SK-N-SH (cell line): ENCODE measurements around the gene DERA. TPM values are rescaled to one million over a fixed set of nuclear protein-coding genes. Genes with fewer than 3 reads are reported as not detected.
"Not testable (repeated sequence)": the region's sequence is repeated elsewhere in the genome, so short reads cannot be mapped to it uniquely, and the experiment has no call there.

Experiments used
- CTCF ChIA-PET: fragments of 300-600, 350-600 bp; formaldehyde crosslinking; extraction: SDS; loops from one replicate; lab custom pipeline; 2021; lab: Yijun Ruan, JAX
- POLR2A ChIA-PET: fragments of 350-600 bp; sonication (Branson Sonifier 250); formaldehyde crosslinking; extraction: SDS; loops from one replicate; lab custom pipeline; 2020; ENCODE audit warnings: antibody characterized with exemption, inconsistent platforms; lab: Yijun Ruan, JAX
- DNase-seq: peaks from one replicate; pipeline ENCODE4 v3.0.0; 2012
- H2AFZ ChIP-seq: fragments of 200-600 bp; sonication (generic); 2 replicates; pipeline ENCODE4 v1.8.1; 2016; ENCODE audit warnings: antibody characterized with exemption, mild to moderate bottlenecking, low read depth
- H3F3A ChIP-seq: fragments of 200-600 bp; sonication (generic); replicated peaks from 2 replicates; pipeline ENCODE3; 2016; ENCODE audit warnings: antibody characterized with exemption, mild to moderate bottlenecking; ENCODE audit not compliant: insufficient read depth
- H3K27ac ChIP-seq, 2 experiments: fragments of 200-500 bp in 1 of 2; fragments of 200-600 bp in 1 of 2; sonication (Bioruptor generic) in 1 of 2; sonication (generic), shearing (Covaris generic) in 1 of 2; 2 replicates each; pipeline versions ENCODE4 v1.5.1 to v1.6.1; 2014 to 2016; ENCODE audit warnings: low read depth in 2 of 2, inconsistent platforms in 1 of 2, low read length in 1 of 2, mild to moderate bottlenecking in 1 of 2, mixed read lengths in 1 of 2
- H3K27me3 ChIP-seq: fragments of 200-600 bp; sonication (generic), shearing (Covaris generic); 2 replicates; pipeline ENCODE4 v1.6.1; 2016; ENCODE audit warnings: mixed run types; ENCODE audit not compliant: insufficient read depth
- H3K36me3 ChIP-seq, 2 experiments: fragments of 200-500 bp in 1 of 2; fragments of 200-600 bp in 1 of 2; sonication (Bioruptor generic) in 1 of 2; sonication (generic) in 1 of 2; replicated peaks in 1 of 2; 2 replicates each; pipeline versions ENCODE3 to v1.5.1; 2014 to 2016; ENCODE audit warnings: low read length in 1 of 2, mild to moderate bottlenecking in 1 of 2; ENCODE audit not compliant: insufficient read depth in 2 of 2, control insufficient read depth in 1 of 2
- H3K4me1 ChIP-seq, 2 experiments: fragments of 200-500 bp in 1 of 2; fragments of 200-600 bp in 1 of 2; sonication (Bioruptor generic) in 1 of 2; sonication (generic), shearing (Covaris generic) in 1 of 2; 2 replicates each; pipeline versions ENCODE4 v1.5.1 to v1.6.1; 2014 to 2016; ENCODE audit warnings: low read depth in 1 of 2, low read length in 1 of 2, mixed run types in 1 of 2; ENCODE audit not compliant: insufficient read depth in 2 of 2, control insufficient read depth in 1 of 2
- H3K4me2 ChIP-seq: fragments of 200-600 bp; sonication (generic), shearing (Covaris generic); 2 replicates; pipeline ENCODE4 v1.6.1; 2017; ENCODE audit warnings: mixed run types
- H3K4me3 ChIP-seq, 2 experiments: fragments of 200-500 bp in 1 of 2; fragments of 200-600 bp in 1 of 2; sonication (Bioruptor generic) in 1 of 2; sonication (generic), shearing (Covaris generic) in 1 of 2; 2 replicates each; pipeline versions ENCODE4 v1.5.1 to v1.8.1; 2014 to 2016; ENCODE audit warnings: low read depth in 2 of 2, inconsistent platforms in 1 of 2, low read length in 1 of 2, mild to moderate bottlenecking in 1 of 2, mixed read lengths in 1 of 2, moderate library complexity in 1 of 2
- H3K79me2 ChIP-seq: fragments of 200-600 bp; sonication (generic); 2 replicates; pipeline ENCODE4 v1.8.1; 2017; ENCODE audit warnings: mild to moderate bottlenecking; ENCODE audit not compliant: insufficient read depth
- H3K9ac ChIP-seq: fragments of 200-600 bp; sonication (generic); 2 replicates; pipeline ENCODE4 v1.6.1; 2017; ENCODE audit warnings: mixed run types
- H3K9me2 ChIP-seq: fragments of 200-600 bp; sonication (generic); 2 replicates; pipeline ENCODE4 v1.6.1; 2017; ENCODE audit warnings: mixed run types
- H3K9me3 ChIP-seq: fragments of 200-600 bp; sonication (generic); 2 replicates; pipeline ENCODE4 v1.6.1; 2017; ENCODE audit warnings: mixed run types, mild to moderate bottlenecking, moderate library complexity
- H4K20me1 ChIP-seq: fragments of 200-600 bp; sonication (generic); 2 replicates; pipeline ENCODE4 v1.6.1; 2017; ENCODE audit warnings: mild to moderate bottlenecking, mixed run types; ENCODE audit not compliant: insufficient read depth
- CHD2 ChIP-seq: fragments of 150-350 bp; IDR thresholded peaks from 2 replicates; pipeline ENCODE4 v1.6.1; 2018; ENCODE audit warnings: low read length; ENCODE audit not compliant: partially characterized antibody
- ELF1 ChIP-seq: IDR thresholded peaks from 2 replicates; pipeline ENCODE4 v1.4.0; 2012
- EP300 ChIP-seq, 2 experiments: IDR thresholded peaks; 2 replicates each; pipeline versions ENCODE4 v1.4.0 to v1.6.1; 2012; ENCODE audit warnings: borderline replicate concordance in 1 of 2, low read depth in 1 of 2, low read length in 1 of 2
- FOXM1 ChIP-seq: IDR thresholded peaks from 2 replicates; pipeline ENCODE4 v1.4.0; 2012; ENCODE audit warnings: low read depth, mild to moderate bottlenecking
- GABPA ChIP-seq: IDR thresholded peaks from 2 replicates; pipeline ENCODE4 v1.4.0; 2012; ENCODE audit warnings: low read depth, mild to moderate bottlenecking
- GATA2 ChIP-seq: sonication (generic); formaldehyde crosslinking; IDR thresholded peaks from 2 replicates; pipeline ENCODE4 v1.5.0; 2020; ENCODE audit warnings: mild to moderate bottlenecking, missing genetic modification reagents
- MXI1 ChIP-seq: IDR thresholded peaks from 2 replicates; pipeline ENCODE4 v1.6.1; 2012; ENCODE audit warnings: mild to moderate bottlenecking, low read depth, low read length, improper control_type of control experiment
- RFX5 ChIP-seq: IDR thresholded peaks from 2 replicates; pipeline ENCODE4 v1.6.1; 2012; ENCODE audit warnings: mild to moderate bottlenecking, improper control_type of control experiment, low read length
- TCF12 ChIP-seq: IDR thresholded peaks from 2 replicates; pipeline ENCODE4 v1.4.0; 2012
- WGBS: methylation state at CpG from one replicate; pipeline ENCODE4 v1.1.6; 2017; ENCODE audit warnings: low lambda C conversion rate; 5-methylcytosine and 5-hydroxymethylcytosine counted together
- polyA plus RNA-seq, 3 experiments: library from polyadenylated mRNA; depleted of rRNA; stranded (reverse); fragments of >200 nt; gene quantifications; 2 replicates each; pipeline ENCODE4 v1.2.3, GENCODE V29; 2012
- TF ChIP-seq, protein P1 (sequence below): fragments of 150-350 bp; IDR thresholded peaks from 2 replicates; pipeline ENCODE4 v1.6.1; 2016; ENCODE audit warnings: mild to moderate bottlenecking, low read depth, low read length
- TF ChIP-seq, protein P2 (sequence below): IDR thresholded peaks from 2 replicates; pipeline ENCODE4; 2012
- TF ChIP-seq, protein P3 (sequence below): fragments of 150-350 bp; IDR thresholded peaks from 2 replicates; pipeline ENCODE4 v1.6.1; 2017; ENCODE audit warnings: antibody characterized with exemption, low read length, low read depth, borderline replicate concordance
- TF ChIP-seq, protein P4 (sequence below): IDR thresholded peaks from 2 replicates; pipeline ENCODE4 v1.6.1; 2012; ENCODE audit warnings: mild to moderate bottlenecking, low read depth, low read length, moderate library complexity

DERA gene
- polyA plus RNA-seq, 1 of the 3 experiments (the other 2 are of a cell fraction) = 16.6 TPM

DNA sequence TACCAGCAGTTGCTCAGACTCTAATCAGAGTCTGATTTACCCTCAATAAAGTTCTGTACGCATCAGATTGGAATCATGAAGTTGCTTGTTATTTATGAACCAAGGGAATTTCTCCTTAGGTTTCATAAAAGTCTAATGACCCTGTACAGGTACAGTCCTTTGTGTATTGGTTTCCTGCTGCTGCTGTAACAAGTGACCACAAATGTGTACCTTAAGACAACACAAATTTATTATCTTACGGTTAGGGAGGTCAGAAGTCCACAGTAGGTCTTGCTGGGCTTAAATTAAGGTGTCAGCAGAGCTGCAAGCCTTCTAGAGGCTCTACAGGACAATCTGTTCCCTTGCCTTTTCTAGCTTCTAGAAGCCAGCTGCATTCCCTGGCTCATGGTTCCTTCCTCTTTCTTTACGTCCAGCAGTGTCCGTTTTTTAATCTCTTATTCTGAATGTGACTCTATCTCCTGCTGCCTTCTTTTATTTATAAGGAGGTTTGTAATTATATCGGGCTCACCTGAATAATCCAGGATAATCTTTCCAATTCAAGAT is 6.7 kb upstream of the DERA start:
- Histone ChIP-seq H3K4me2 (no peak overlapping the region), H3K4me3 (no peak overlapping the region)
- POLR2A ChIA-PET = interaction anchor here (0.7 kb wide), 1 partner anchor 21 kb away, joined by 7 read pairs; no protein-coding TSS in a partner anchor
- TF ChIP-seq EP300 (IDR thresholded peaks at IDR 0.05; ENCODE audit: borderline replicate concordance in 1 of 2, low read depth in 1 of 2, low read length in 1 of 2) = no peak
- no peak for TF ChIP-seq GATA2 (CRISPR knock-in tag)
- no peak for TF ChIP-seq RFX5
- TF ChIP-seq MXI1 = no peak
- TF ChIP-seq, all 33 proteins: peak for 0
- CTCF ChIA-PET = interaction anchor here (0.5 kb wide), 1 partner anchor 49 kb away, joined by 4 read pairs; no protein-coding TSS in a partner anchor
- Histone ChIP-seq H3K79me2 (no peaks in the 10 kb centered on the region; the same call in 1 of the 2 replicates), H3K9ac (no peak overlapping the region), H3K4me1 (no peaks in the 10 kb centered on the region), H2AFZ (no peak overlapping the region), H3K27ac (no peak overlapping the region), H3K9me3 (no peaks in the 10 kb centered on the region), H3F3A (peaks cover 25% of the 10 kb centered on the region), H3K9me2 (no peaks in the 10 kb centered on the region), H3K36me3 (peaks cover 71 to 74% of the 10 kb centered on the region in 2 experiments), H4K20me1 (peaks cover 4% of the 10 kb centered on the region; the same call in 1 of the 2 replicates), H3K27me3 (no peaks in the 10 kb centered on the region)
- DNase-seq = no peak
- 98% methylated on average over 5 of the region's 5 CpGs for WGBS

DNA sequence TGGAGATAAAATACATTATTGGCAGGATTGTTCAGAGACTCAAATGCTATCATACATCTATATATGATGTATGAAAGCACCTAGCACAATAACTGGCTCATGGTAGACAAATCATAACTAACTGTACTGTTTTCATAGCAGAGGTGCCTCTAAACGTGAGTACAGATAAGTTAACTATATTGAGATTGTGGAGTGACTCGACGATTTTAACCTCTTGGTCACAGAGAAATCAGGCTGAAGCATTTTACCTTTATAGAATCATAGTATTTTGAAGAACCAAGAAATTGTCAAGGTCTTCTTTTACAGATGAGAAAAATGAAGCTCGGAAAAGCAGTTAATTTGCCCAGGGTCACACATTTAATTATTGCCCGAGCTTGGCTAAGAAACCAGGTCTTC is 666 bp upstream of the DERA start:
- 85% methylated on average over 5 of the region's 5 CpGs for WGBS
- Histone ChIP-seq H3K27me3 (no peaks in the 10 kb centered on the region), H3K4me1 (peaks cover 4 to 5% of the 10 kb centered on the region in 2 experiments; a peak in 3 of 4 replicates), H2AFZ (peak overlapping the region; percentile 96; the same call in 1 of the 2 replicates), H3K9me2 (no peaks in the 10 kb centered on the region), H3K4me3 (peak overlapping the region in 1 of 2 experiments; percentile 92; a peak in 2 of 4 replicates), H3K27ac (peak overlapping the region; percentile 43 to 81; a peak in 3 of 4 replicates), H3K36me3 (peaks cover 22 to 23% of the 10 kb centered on the region in 2 experiments), H4K20me1 (no peaks in the 10 kb centered on the region), H3K79me2 (peaks cover 20% of the 10 kb centered on the region), H3K4me2 (peak overlapping the region; percentile 94), H3F3A (peaks cover 27% of the 10 kb centered on the region), H3K9me3 (no peaks in the 10 kb centered on the region), H3K9ac (peak overlapping the region; percentile 96; the same call in 1 of the 2 replicates)
- TF ChIP-seq FOXM1 (no peak), ELF1 (no peak), CHD2 (no peak), GABPA (no peak), TCF12 (no peak), GATA2 (CRISPR knock-in tag) (no peak), EP300 (IDR thresholded peaks at IDR 0.05; ENCODE audit: borderline replicate concordance in 1 of 2, low read depth in 1 of 2, low read length in 1 of 2) (no peak)
- TF ChIP-seq, protein P1, sequence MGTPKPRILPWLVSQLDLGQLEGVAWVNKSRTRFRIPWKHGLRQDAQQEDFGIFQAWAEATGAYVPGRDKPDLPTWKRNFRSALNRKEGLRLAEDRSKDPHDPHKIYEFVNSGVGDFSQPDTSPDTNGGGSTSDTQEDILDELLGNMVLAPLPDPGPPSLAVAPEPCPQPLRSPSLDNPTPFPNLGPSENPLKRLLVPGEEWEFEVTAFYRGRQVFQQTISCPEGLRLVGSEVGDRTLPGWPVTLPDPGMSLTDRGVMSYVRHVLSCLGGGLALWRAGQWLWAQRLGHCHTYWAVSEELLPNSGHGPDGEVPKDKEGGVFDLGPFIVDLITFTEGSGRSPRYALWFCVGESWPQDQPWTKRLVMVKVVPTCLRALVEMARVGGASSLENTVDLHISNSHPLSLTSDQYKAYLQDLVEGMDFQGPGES = no peak
- TF ChIP-seq, protein P2, sequence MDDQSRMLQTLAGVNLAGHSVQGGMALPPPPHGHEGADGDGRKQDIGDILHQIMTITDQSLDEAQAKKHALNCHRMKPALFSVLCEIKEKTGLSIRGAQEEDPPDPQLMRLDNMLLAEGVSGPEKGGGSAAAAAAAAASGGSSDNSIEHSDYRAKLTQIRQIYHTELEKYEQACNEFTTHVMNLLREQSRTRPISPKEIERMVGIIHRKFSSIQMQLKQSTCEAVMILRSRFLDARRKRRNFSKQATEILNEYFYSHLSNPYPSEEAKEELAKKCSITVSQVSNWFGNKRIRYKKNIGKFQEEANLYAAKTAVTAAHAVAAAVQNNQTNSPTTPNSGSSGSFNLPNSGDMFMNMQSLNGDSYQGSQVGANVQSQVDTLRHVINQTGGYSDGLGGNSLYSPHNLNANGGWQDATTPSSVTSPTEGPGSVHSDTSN = no peak
- TF ChIP-seq, protein P3, sequence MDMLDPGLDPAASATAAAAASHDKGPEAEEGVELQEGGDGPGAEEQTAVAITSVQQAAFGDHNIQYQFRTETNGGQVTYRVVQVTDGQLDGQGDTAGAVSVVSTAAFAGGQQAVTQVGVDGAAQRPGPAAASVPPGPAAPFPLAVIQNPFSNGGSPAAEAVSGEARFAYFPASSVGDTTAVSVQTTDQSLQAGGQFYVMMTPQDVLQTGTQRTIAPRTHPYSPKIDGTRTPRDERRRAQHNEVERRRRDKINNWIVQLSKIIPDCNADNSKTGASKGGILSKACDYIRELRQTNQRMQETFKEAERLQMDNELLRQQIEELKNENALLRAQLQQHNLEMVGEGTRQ = no peak
- TF ChIP-seq, protein P4, sequence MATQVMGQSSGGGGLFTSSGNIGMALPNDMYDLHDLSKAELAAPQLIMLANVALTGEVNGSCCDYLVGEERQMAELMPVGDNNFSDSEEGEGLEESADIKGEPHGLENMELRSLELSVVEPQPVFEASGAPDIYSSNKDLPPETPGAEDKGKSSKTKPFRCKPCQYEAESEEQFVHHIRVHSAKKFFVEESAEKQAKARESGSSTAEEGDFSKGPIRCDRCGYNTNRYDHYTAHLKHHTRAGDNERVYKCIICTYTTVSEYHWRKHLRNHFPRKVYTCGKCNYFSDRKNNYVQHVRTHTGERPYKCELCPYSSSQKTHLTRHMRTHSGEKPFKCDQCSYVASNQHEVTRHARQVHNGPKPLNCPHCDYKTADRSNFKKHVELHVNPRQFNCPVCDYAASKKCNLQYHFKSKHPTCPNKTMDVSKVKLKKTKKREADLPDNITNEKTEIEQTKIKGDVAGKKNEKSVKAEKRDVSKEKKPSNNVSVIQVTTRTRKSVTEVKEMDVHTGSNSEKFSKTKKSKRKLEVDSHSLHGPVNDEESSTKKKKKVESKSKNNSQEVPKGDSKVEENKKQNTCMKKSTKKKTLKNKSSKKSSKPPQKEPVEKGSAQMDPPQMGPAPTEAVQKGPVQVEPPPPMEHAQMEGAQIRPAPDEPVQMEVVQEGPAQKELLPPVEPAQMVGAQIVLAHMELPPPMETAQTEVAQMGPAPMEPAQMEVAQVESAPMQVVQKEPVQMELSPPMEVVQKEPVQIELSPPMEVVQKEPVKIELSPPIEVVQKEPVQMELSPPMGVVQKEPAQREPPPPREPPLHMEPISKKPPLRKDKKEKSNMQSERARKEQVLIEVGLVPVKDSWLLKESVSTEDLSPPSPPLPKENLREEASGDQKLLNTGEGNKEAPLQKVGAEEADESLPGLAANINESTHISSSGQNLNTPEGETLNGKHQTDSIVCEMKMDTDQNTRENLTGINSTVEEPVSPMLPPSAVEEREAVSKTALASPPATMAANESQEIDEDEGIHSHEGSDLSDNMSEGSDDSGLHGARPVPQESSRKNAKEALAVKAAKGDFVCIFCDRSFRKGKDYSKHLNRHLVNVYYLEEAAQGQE = no peak
- CTCF ChIA-PET = interaction anchor here (0.8 to 2.2 kb wide), 5 partner anchors 10 to 320 kb away, joined by 3 to 23 read pairs (median 4); no protein-coding TSS in a partner anchor
- POLR2A ChIA-PET = interaction anchor here (1.4 to 1.5 kb wide), 2 partner anchors 16 to 27 kb away, joined by 3 to 5 read pairs; no protein-coding TSS in a partner anchor
- no peak for DNase-seq

DNA sequence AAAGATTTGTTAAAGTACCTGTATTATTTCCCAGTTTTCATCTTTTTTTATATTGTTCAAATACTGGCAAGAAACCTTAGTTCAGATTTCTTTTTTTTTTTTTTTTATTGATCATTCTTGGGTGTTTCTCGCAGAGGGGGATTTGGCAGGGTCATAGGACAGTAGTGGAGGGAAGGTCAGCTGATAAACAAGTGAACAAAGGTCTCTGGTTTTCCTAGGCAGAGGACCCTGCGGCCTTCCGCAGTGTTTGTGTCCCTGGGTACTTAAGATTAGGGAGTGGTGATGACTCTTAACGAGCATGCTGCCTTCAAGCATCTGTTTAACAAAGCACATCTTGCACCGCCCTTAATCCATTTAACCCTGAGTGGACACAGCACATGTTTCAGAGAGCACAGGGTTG is 799 bp downstream of the DERA start:
- POLR2A ChIA-PET = interaction anchor here (1.5 kb wide), 1 partner anchor 18 kb away, joined by 5 read pairs; no protein-coding TSS in a partner anchor
- peak overlapping the region; percentile 94 for H3K4me2 ChIP-seq
- peak overlapping the region; percentile 96 for H3K9ac ChIP-seq
- not testable (repeated sequence) for H3K9me3 ChIP-seq, H3K4me1 ChIP-seq, DNase-seq, H3K9me2 ChIP-seq, H3K27me3 ChIP-seq, H4K20me1 ChIP-seq
- peak overlapping the region; percentile 96 for H2AFZ ChIP-seq
- peaks cover 20% of the 10 kb centered on the region for H3K79me2 ChIP-seq
- peaks cover 10 to 11% of the 10 kb centered on the region in 2 experiments for H3K36me3 ChIP-seq
- peaks cover 27% of the 10 kb centered on the region for H3F3A ChIP-seq
- 12% methylated on average over 4 of the region's 5 CpGs for WGBS
- H3K27ac ChIP-seq = peak overlapping the region; percentile 81 to 95
- peak overlapping the region; percentile 92 for H3K4me3 ChIP-seq
- CTCF ChIA-PET = interaction anchor here (1.3 kb wide), 1 partner anchor 9 kb away, joined by 6 read pairs; no protein-coding TSS in a partner anchor
